HG02943 (cell line): Measurements from ENCODE around the gene RGS11.

Experiments
- ATAC-seq: cut with Tn5 transposase; IDR thresholded peaks from one replicate; pipeline ENCODE4 v1.9.1; 2021; ENCODE audit warnings: mild to moderate bottlenecking, low read depth, moderate library complexity; ENCODE audit not compliant: unreplicated experiment

Gene RGS11

GRCh38 chr16:275786-276232 lies at the start of gene RGS11:
TSS of gene RGS11 (minus strand) at chr16:275944. CDS start at chr16:275911, 33 bp downstream.
- ATAC-seq, result no peak

DNA sequence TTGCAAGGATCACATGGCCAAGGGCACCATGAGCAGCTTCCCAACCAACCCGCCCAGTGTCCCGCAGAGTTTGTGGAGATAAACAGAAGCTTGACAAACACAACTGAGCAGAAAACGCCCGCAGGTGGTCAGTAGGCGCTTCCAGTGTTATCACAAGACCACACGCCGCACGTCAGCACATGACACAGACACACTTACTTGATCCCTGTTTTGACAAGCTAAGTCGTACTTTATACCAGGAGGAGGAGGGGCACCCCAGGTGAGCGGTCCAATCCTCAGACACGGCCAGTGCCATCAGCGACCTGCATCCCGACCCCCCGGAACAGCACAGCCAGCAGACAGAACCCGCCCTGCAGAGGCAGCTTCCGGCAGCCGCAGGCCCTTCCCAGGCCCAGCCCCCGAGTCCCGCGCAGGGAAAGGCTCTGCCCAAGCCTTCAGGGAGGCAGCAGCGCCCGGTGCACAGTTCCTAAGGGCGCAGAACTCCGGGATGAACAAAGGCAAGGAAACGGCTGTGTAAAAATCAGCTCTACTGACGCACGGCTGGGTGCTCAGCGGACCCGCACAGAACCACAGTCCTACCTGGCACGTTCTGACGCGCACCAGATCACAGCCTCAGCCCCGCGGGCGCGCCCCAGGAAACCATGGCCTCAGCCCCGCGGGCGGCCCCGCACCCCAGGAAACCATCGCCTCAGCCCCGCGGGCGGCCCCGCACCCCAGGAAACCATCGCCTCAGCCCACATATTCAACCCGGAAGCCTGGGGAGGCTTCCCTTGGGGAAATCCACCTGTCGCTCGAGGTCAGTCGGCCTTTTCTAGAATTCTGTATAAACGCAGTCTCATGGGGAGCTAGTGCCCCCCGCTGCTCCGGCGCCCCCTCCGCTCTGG lies 48.9 kb upstream of the RGS11 start:
- ATAC-seq, result no peak

- ATAC-seq, result no peak
These were observed 48.4 kb upstream of the RGS11 start for GRCh38 chr16:324201-324450.

DNA sequence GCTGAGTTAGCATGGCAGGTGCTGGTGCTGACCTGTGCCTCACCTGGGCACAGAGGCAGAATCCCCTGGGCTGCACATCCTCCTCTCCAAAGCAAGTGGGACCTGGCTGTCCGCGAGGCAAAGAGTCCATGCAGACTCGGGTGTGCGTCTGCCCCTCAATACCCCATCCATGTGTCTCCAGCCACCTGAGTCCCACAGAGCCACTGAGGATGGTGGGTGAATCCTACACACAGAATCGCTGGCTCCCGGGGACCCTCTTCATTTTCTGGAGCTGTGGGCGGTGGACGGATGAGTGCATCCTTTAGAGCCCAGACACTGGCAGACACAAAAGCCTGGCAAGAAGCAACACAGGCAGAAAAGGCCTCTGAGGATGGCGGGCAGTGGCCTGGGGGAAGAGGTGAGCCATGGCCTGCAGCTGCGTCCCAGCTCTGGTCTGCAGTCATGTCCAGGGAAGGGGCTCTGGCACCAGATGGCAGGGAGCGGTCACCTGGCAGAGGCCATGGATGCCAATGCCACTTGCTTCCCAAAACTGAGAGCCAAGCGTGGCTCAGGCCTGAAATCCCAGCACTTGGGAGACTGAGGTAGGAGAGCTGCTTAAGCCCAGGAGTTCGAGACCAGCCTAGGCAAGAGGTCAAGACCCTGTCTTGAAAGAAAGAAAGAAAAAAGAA lies 46.9 kb upstream of the RGS11 start:
- no peak for ATAC-seq

DNA sequence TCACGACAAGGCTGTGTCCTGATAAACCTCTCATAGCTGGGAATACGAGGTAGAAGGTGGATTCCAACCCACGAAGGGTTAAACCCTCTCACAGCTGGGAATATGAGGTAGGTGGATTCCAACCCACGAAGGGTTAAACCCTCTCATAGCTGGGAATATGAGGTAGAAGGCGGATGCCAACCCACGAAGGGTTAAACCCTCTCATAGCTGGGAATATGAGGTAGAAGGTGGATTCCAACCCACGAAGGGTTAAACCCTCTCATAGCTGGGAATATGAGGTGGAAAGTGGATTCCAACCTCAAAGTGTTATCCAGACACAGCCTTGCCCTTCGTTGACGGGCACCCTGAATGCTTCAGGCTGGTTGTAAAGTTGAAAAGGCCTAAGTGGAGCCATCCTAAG lies 45.8 kb upstream of the RGS11 start:
- ATAC-seq, result no peak

GRCh38 chr16:320206-320605 lies 44.5 kb upstream of the RGS11 start:
- ATAC-seq, result no peak

- ATAC-seq, result no peak
These were observed 42.9 kb upstream of the RGS11 start for GRCh38 chr16:318628-319027.

DNA sequence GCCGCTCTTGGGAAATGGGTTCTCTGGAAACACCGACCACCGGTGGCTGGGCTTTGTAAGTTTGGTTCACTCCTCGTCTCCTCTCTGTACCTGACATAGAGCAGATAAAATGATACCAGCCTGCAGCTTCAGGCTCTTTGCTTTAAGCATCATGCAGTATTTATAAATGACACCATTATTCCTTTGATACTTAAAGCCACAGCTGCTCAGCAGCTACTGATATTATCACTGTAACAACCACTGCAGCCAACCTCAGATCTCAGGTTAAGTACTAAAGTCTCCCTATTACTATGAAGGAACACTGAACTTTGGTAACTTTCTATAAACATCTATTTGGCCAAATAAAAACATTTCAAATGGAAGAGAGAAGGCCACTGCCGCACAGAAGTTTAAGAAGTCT lies 41.8 kb upstream of the RGS11 start:
- no peak for ATAC-seq

- no peak for ATAC-seq
These were observed 41.2 kb upstream of the RGS11 start for GRCh38 chr16:316741-317464.

DNA sequence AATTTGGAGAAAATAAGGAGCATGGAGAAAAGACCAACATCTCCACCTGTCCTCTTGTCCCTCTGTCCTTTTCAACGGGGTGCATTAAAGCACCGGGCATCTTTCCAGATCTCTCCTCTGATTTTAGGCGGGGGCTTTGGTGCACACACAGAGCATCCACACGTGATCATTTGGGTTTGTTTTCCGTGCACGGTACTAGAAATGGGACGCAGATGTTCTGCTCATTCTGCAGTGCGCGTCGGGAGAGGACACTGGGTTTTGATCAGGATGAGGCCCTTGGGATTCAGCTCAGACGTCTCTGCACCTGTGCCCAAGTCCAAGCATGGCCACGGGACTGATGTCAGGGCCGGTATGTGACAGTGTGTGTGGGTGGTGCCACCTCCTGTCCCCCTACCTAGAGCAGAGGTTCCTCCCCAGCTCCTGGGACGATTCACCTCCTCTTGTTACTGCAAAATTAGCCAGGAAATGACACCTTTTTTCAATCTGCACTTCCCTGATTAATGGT lies 39.1 kb upstream of the RGS11 start:
- no peak for ATAC-seq

DNA sequence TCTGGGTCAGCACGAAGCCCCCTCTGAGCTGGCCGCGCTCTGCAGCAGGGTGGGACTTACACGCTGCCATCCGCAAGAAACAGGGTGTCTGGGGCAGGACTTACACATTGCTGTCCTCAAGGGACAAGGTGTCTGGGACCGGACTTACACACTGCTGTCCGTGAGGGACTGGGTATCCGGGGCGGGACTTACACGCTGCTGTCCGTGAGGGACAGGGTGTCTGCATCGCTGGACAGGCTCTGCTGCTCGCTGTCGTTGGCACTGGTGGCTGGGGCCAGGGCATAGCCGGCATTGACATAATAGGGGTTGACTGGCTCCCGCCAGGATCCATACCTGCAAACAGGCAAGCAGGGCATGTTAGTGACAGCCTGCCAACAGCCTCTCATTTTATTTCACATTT lies 38.6 kb upstream of the RGS11 start:
- ATAC-seq, result no peak

GRCh38 chr16:311725-312124 lies 36.0 kb upstream of the RGS11 start:
- ATAC-seq, result no peak

- ATAC-seq, result no peak
These were observed 33.7 kb upstream of the RGS11 start for GRCh38 chr16:309476-309875.

DNA sequence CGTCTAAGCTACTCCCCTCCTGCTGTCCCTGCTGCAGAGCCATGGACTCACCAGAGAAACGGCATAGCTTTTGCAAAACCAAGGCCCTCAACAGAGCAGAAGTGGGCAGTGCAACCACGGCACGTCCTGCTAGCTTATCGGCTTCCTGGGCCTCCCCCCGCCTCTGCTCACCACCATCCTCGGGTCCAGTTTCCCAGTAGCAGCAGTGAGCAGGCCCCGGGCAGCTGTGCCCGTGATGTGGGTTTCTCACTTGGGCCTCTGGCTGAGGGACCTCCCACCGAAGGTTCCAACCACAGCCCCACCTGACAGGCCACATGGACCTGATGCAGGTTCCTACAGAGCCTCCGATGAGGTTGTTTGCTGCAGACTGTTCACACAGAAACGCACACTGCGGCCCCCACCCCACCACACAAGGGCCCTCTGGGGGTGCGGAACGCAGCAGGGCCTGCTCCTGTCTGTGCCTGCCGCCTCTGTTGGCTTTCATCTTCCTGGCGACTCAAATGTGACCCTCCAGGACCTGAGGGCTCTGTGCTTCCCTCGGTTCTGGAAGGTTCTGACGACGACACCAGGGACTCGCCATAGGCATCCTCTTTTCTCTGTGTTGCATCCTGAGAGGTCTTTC lies 32.1 kb upstream of the RGS11 start:
- ATAC-seq, result no peak

DNA sequence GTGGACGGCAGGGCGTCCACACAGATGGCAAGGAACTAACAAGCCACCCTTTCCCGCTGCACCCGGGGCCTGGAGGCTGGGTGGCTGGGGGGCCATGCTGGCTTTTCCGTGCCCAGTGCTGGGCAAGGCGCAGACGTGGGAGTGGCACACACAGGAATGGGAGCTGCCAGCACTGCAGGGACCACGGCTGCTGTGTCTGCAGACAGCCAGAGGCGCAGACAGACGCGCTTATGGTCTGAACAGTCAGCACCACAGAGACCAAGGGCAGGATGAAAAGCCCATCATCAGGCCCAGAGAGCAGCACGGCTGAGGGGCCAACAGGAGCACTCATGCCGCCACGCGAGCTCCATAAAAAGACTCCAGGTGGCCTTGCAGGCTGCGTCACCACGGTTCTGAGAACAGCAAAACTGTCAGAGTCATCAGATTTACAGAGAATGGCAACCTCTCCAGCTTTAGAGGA lies 31.2 kb upstream of the RGS11 start:
- ATAC-seq, result no peak

DNA sequence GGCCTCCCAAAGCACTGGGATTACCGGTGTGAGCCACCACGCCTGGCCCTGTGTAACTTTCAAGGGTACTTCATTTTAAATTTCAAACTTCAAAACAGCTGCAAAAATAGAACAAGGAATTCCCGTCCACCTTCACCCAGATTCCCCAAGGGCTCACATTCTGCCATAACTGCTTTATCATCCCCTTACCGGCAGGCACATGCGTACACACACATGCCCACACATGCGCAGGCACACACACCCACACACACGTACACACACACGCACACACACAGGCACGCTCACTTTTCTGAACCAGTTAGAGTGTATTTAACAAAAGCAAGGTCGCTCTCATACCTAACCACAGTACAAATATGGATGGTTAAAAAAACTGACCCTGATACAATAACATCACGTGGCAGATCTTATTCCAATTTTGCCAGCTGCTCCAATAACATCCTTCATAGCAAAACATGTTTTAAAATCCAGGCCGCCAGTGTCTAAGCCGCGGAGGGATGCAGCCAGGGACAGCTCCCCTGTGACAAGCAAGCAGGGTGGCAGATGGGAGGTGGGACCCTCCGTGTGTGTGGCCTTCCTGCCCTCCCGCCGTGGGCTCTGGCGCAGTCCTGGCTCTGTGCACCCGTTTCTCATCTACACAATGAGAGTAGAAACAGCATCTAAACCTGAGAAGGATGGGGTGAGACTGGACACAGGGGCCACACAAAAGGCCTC lies 30.3 kb upstream of the RGS11 start:
- ATAC-seq, result no peak

GRCh38 chr16:303760-304505 lies 28.2 kb upstream of the RGS11 start:
- no peak for ATAC-seq

DNA sequence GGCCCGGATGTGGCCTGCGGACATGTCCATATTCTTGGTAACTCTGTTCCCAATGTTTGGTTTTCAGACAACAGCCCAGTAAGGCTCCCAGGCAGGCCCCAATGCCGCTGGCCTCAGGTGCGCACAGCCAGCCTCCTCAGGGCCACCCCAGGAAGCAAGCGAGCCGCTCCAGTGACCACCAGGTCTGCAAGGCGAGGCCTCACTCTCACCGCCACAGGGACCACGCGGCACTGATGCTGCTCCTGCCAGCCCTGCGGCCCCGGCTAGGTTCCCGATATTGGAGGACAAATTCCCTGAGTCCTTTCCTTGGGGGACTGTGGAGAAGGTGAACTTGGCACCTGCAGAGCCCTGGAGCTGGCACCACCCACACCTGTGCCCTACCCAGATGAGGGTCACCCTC lies 26.2 kb upstream of the RGS11 start:
- ATAC-seq, result no peak

DNA sequence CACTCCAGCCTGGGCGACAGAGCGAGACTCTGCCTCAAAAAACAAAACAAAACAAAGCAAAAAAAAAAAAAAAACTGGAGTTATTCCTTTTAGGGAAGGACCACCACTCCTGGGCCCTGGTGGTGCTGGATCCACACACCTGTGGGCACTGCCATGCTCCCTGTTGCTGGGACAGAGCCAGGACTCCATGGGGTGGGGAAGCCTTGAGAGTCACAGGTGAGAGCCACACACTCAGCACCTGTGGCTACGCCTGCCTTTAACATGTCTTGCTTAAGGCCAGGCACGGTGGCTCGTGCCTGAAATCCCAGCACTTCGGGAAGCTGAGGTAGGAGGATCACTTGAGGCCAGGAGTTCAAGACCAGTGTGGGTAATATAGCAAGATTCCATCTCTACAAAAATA lies 25.5 kb upstream of the RGS11 start:
- no peak for ATAC-seq

- ATAC-seq, result no peak
These were observed 22.1 kb upstream of the RGS11 start for GRCh38 chr16:297832-298231.
